Common myeloid progenitor, CD34-positive (primary cell): ENCODE measurements around the gene NOP10.
A peak's percentile ranks its signal among the peaks of the same experiment; 100 is the strongest.

Source experiments
- CTCF ChIA-PET: fragments of 350-600 bp; sonication (Branson Sonifier 250); formaldehyde crosslinking; loops from one replicate; lab custom pipeline; 2021; ENCODE audit warnings: antibody characterized with exemption; lab: Charles Lee
- POLR2A ChIA-PET: fragments of 350-600 bp; sonication (Branson Sonifier 250); formaldehyde crosslinking; loops from one replicate; lab custom pipeline; 2021; ENCODE audit warnings: antibody characterized with exemption; lab: Charles Lee
- DNase-seq, 3 donors: peaks; one replicate each; pipeline versions ENCODE4 v3.0.0 to v3.0.0-alpha.2; 2013
- H3K27ac ChIP-seq, 2 experiments: 1 replicate in 1 of 2; 2 replicates in 1 of 2; pipeline ENCODE4 v1.7.0; 2013; ENCODE audit warnings: inconsistent platforms in 2 of 2, low read length in 2 of 2, mild to moderate bottlenecking in 2 of 2, low read depth in 1 of 2, moderate library complexity in 1 of 2; ENCODE audit not compliant: severe bottlenecking in 2 of 2, insufficient read depth in 1 of 2, poor library complexity in 1 of 2
- H3K27me3 ChIP-seq, 5 experiments: replicated peaks in 2 of 5; 1 replicate in 3 of 5; 2 replicates in 2 of 5; pipeline versions ENCODE4 v1.6.1 to v1.7.0; 2013; ENCODE audit warnings: low read length in 4 of 5, mild to moderate bottlenecking in 2 of 5, moderate library complexity in 2 of 5, inconsistent platforms in 1 of 5; ENCODE audit not compliant: insufficient read depth in 5 of 5, control insufficient read depth in 4 of 5
- H3K36me3 ChIP-seq, 4 experiments: 1 replicate in 2 of 4; 2 replicates in 2 of 4; pipeline versions ENCODE4 v1.6.1 to v1.7.0; 2013; ENCODE audit warnings: low read length in 3 of 4, control low read depth in 1 of 4, mild to moderate bottlenecking in 1 of 4; ENCODE audit not compliant: control insufficient read depth in 4 of 4, insufficient read depth in 4 of 4
- H3K4me1 ChIP-seq, 4 experiments: 1 replicate in 3 of 4; 2 replicates in 1 of 4; pipeline versions ENCODE4 v1.6.1 to v1.7.1; 2013; ENCODE audit warnings: low read length in 3 of 4, mild to moderate bottlenecking in 3 of 4, control low read depth in 1 of 4, inconsistent platforms in 1 of 4, moderate library complexity in 1 of 4; ENCODE audit not compliant: control insufficient read depth in 4 of 4, insufficient read depth in 4 of 4; ENCODE audit errors: control extremely low read depth in 1 of 4
- H3K4me3 ChIP-seq, 7 experiments: 1 replicate in 4 of 7; 2 replicates in 3 of 7; pipeline versions ENCODE4 v1.5.1 to v1.7.0; 2013; ENCODE audit warnings: mild to moderate bottlenecking in 7 of 7, low read length in 6 of 7, moderate library complexity in 6 of 7, inconsistent platforms in 2 of 7, low read depth in 2 of 7, control low read depth in 1 of 7; ENCODE audit not compliant: insufficient read depth in 4 of 7, control insufficient read depth in 1 of 7; ENCODE audit errors: extremely low read depth in 1 of 7
- H3K9me3 ChIP-seq, 5 experiments: 1 replicate in 4 of 5; 2 replicates in 1 of 5; pipeline versions ENCODE4 v1.6.1 to v1.7.1; 2013; ENCODE audit warnings: low read length in 4 of 5, mild to moderate bottlenecking in 2 of 5, inconsistent platforms in 1 of 5, low read depth in 1 of 5, moderate library complexity in 1 of 5; ENCODE audit not compliant: control insufficient read depth in 4 of 5, insufficient read depth in 2 of 5; ENCODE audit errors: control extremely low read depth in 1 of 5
- WGBS: methylation state at CpG from one replicate; pipeline ENCODE4 v1.1.5; 2013; ENCODE audit not compliant: insufficient coverage; 5-methylcytosine and 5-hydroxymethylcytosine counted together

The NOP10 gene

GRCh38 chr15:34339946-34340345, 3.0 kb downstream of the NOP10 start:
- ChIA-PET CTCF (interaction anchor here (1.4 to 1.6 kb wide), 2 partner anchors 13 to 27 kb away, joined by 3 to 4 read pairs; partner anchors contain the start of gene LPCAT4), POLR2A (interaction anchor here (0.7 kb wide), 1 partner anchor 27 kb away, joined by 3 read pairs; the partner anchor contains the start of gene LPCAT4)
- Histone ChIP-seq H3K4me1 (peaks cover 12 to 41% (median 27%) of the 10 kb centered on the region in 4 experiments), H3K4me3 (no peak overlapping the region), H3K27me3 (no peaks in the 10 kb centered on the region), H3K27ac (no peak overlapping the region), H3K36me3 (peaks cover 0 to 21% (median 7%) of the 10 kb centered on the region in 4 experiments), H3K9me3 (no peaks in the 10 kb centered on the region)
- WGBS: 100% methylated on average over 3 of the region's 3 CpGs
- no peak for DNase-seq

GRCh38 chr15:34338347-34338746, 4.6 kb downstream of the NOP10 start:
- WGBS: 82% methylated on average over 11 of the region's 16 CpGs
- H3K27ac ChIP-seq: peak overlapping the region in 1 of 2 experiments; percentile 95
- no peak for DNase-seq

GRCh38 chr15:34337557-34338306, 5.2 kb downstream of the NOP10 start, which contains the start of gene SLC12A6:
Gene SLC12A6 (minus strand): TSS chr15:34337781. CDS start chr15:34336680, 1,101 bp downstream.
- under 1% methylated on average over 72 of the region's 78 CpGs for WGBS
- H3K27ac ChIP-seq: peak within 1 kb of the TSS; percentile 85 to 95
- H3K36me3 ChIP-seq: peaks cover 0 to 21% (median 7%) of the 10 kb centered on the region in 4 experiments
- POLR2A ChIA-PET: interaction anchor here (0.6 to 1.5 kb wide), 4 partner anchors 8 to 236 kb away, joined by 3 to 6 read pairs (median 4); partner anchors contain the start of genes EMC7 and PGBD4
- peak within 1 kb of the TSS; percentile 74 to 96 (median 84) for H3K4me3 ChIP-seq
- CTCF ChIA-PET: interaction anchor here (1.0 to 2.8 kb wide), 5 partner anchors 9 to 96 kb away, joined by 3 to 10 read pairs (median 5); no protein-coding TSS in a partner anchor
- H3K9me3 ChIP-seq: no peaks in the 10 kb centered on the region
- peaks cover 31 to 63% (median 46%) of the 10 kb centered on the region in 4 experiments for H3K4me1 ChIP-seq
- peak; percentile 93 to 98 (median 97) for DNase-seq
- no peaks in the 10 kb centered on the region for H3K27me3 ChIP-seq

More at GRCh38 chr15:34338347-34338746, 4.6 kb downstream of the NOP10 start:
- H3K4me1 ChIP-seq: peaks cover 26 to 57% (median 40%) of the 10 kb centered on the region in 4 experiments
- H3K36me3 ChIP-seq: peaks cover 0 to 21% (median 7%) of the 10 kb centered on the region in 4 experiments
- peak overlapping the region in 6 of 7 experiments; percentile 58 to 96 (median 83) for H3K4me3 ChIP-seq
- ChIA-PET CTCF (interaction anchor here (1.0 to 1.6 kb wide), 3 partner anchors 29 to 88 kb away, joined by 3 read pairs; partner anchors contain the start of gene LPCAT4), POLR2A (interaction anchor here (0.6 to 1.5 kb wide), 5 partner anchors 9 to 237 kb away, joined by 3 to 6 read pairs (median 4); partner anchors contain the start of genes EMC7 and PGBD4)
- H3K9me3 ChIP-seq: no peaks in the 10 kb centered on the region
- no peaks in the 10 kb centered on the region for H3K27me3 ChIP-seq

- Histone ChIP-seq H3K4me1 (peaks cover 34 to 68% (median 51%) of the 10 kb centered on the region in 4 experiments), H3K27me3 (no peaks in the 10 kb centered on the region), H3K36me3 (peaks cover 0 to 21% (median 7%) of the 10 kb centered on the region in 4 experiments), H3K4me3 (peak overlapping the region; percentile 74 to 96 (median 84)), H3K9me3 (no peaks in the 10 kb centered on the region), H3K27ac (peak overlapping the region; percentile 85 to 95)
- ChIA-PET CTCF (interaction anchor here (1.6 to 2.8 kb wide), 3 partner anchors 9 to 95 kb away, joined by 5 to 10 read pairs (median 5); no protein-coding TSS in a partner anchor), POLR2A (interaction anchor here (0.6 to 1.5 kb wide), 5 partner anchors 8 to 235 kb away, joined by 3 to 6 read pairs (median 4); partner anchors contain the start of genes EMC7 and PGBD4)
- WGBS: under 1% methylated on average over 24 of the region's 26 CpGs
- peak in 1 of 3 donors; percentile 31 for DNase-seq
Observed at GRCh38 chr15:34336991-34337556, 5.9 kb downstream of the NOP10 start.

GRCh38 chr15:34336231-34336990, 6.5 kb downstream of the NOP10 start:
- Histone ChIP-seq H3K27me3 (no peaks in the 10 kb centered on the region), H3K27ac (peak overlapping the region; percentile 85 to 95), H3K4me1 (peaks cover 40 to 67% (median 51%) of the 10 kb centered on the region in 4 experiments), H3K9me3 (no peaks in the 10 kb centered on the region), H3K36me3 (peaks cover 0 to 18% (median 5%) of the 10 kb centered on the region in 4 experiments), H3K4me3 (peak overlapping the region; percentile 74 to 96 (median 84))
- CTCF ChIA-PET: interaction anchor here (1.6 to 2.8 kb wide), 3 partner anchors 8 to 94 kb away, joined by 5 to 10 read pairs (median 5); no protein-coding TSS in a partner anchor
- 88% methylated on average over 12 of the region's 16 CpGs for WGBS
- POLR2A ChIA-PET: interaction anchor here (0.6 to 0.7 kb wide), 3 partner anchors 9 to 27 kb away, joined by 3 to 4 read pairs (median 4); no protein-coding TSS in a partner anchor
- no peak for DNase-seq
